ENCODE data around the gene ZNF69.
"Not testable (repeated sequence)": the region's sequence is repeated elsewhere in the genome, so short reads cannot be mapped to it uniquely, and the experiment has no call there.

Gene ZNF69

GRCh38 chr19:11887611-11888531 is at the start of gene ZNF69:
ZNF69 (plus strand) TSS chr19:11887782; CDS start chr19:11887924, 142 bp downstream.
- peaks cover 0 to 7% of the 10 kb centered on the region in 2 donors for H3K9me3 Mint-ChIP-seq
- H3K27me3 Mint-ChIP-seq, result no peaks in the 10 kb centered on the region
- ATAC-seq (peak; percentile 96), DNase-seq (peak; percentile 61 to 64)
- peaks cover 27% of the 10 kb centered on the region for H3K4me1 Mint-ChIP-seq
- H3K27ac Mint-ChIP-seq, result peak within 1 kb of the TSS; percentile 46 to 91
- peak within 1 kb of the TSS; percentile 94 for H3K4me3 Mint-ChIP-seq

- H3K4me1 Mint-ChIP-seq, result peaks cover 25% of the 10 kb centered on the region
- H3K27ac Mint-ChIP-seq, result no peak overlapping the region
- ATAC-seq (no peak), DNase-seq (no peak)
- H3K27me3 Mint-ChIP-seq, result no peaks in the 10 kb centered on the region
- peaks cover 19 to 33% of the 10 kb centered on the region in 2 donors for H3K9me3 Mint-ChIP-seq
- no peak overlapping the region for H3K4me3 Mint-ChIP-seq
Measured at GRCh38 chr19:11843722-11844121, 43.9 kb upstream of the ZNF69 start.

GRCh38 chr19:11847615-11848014 is 40.0 kb upstream of the ZNF69 start:
- ATAC-seq, H3K27ac Mint-ChIP-seq, DNase-seq, H3K27me3 Mint-ChIP-seq: not testable (repeated sequence)
- Mint-ChIP-seq H3K9me3 (peaks cover 9 to 27% of the 10 kb centered on the region in 2 donors), H3K4me3 (peak overlapping the region; percentile 89 to 90), H3K4me1 (peaks cover 45% of the 10 kb centered on the region)

- no peaks in the 10 kb centered on the region for H3K27me3 Mint-ChIP-seq
- H3K27ac Mint-ChIP-seq, result no peak overlapping the region
- H3K9me3 Mint-ChIP-seq, result peaks cover 5 to 24% of the 10 kb centered on the region in 2 donors
- DNase-seq, result no peak
- H3K4me1 Mint-ChIP-seq, result peaks cover 40% of the 10 kb centered on the region
- peak overlapping the region; percentile 89 to 90 for H3K4me3 Mint-ChIP-seq
- no peak for ATAC-seq
Measured at GRCh38 chr19:11848200-11848593, 39.4 kb upstream of the ZNF69 start.

- DNase-seq (peak; percentile 85 to 93), ATAC-seq (peak; percentile 100)
- H3K27ac Mint-ChIP-seq, result peak within 1 kb of the TSS; percentile 78 to 83
- H3K4me3 Mint-ChIP-seq, result peak within 1 kb of the TSS; percentile 89 to 90
- H3K9me3 Mint-ChIP-seq, result peaks cover 0 to 21% of the 10 kb centered on the region in 2 donors
- peaks cover 34% of the 10 kb centered on the region for H3K4me1 Mint-ChIP-seq
- H3K27me3 Mint-ChIP-seq, result no peaks in the 10 kb centered on the region
Measured at GRCh38 chr19:11848594-11849469, 38.8 kb upstream of the ZNF69 start, which contains the start of gene ZNF439. ZNF439 (plus strand) TSS chr19:11848726; CDS start chr19:11848868, 142 bp downstream.

GRCh38 chr19:11850289-11850688 is 37.3 kb upstream of the ZNF69 start:
- H3K4me1 Mint-ChIP-seq, result peaks cover 33% of the 10 kb centered on the region
- peak overlapping the region in 1 of 2 donors; percentile 90 for H3K4me3 Mint-ChIP-seq
- H3K27me3 Mint-ChIP-seq, DNase-seq, ATAC-seq, H3K27ac Mint-ChIP-seq: not testable (repeated sequence)
- H3K9me3 Mint-ChIP-seq, result peaks cover 4 to 26% of the 10 kb centered on the region in 2 donors

GRCh38 chr19:11853358-11853757 is 34.2 kb upstream of the ZNF69 start:
- no peak overlapping the region for H3K27ac Mint-ChIP-seq
- DNase-seq, result no peak
- no peak overlapping the region for H3K4me3 Mint-ChIP-seq
- no peaks in the 10 kb centered on the region for H3K27me3 Mint-ChIP-seq
- H3K4me1 Mint-ChIP-seq, result peaks cover 23% of the 10 kb centered on the region
- no peak for ATAC-seq
- H3K9me3 Mint-ChIP-seq, result peaks cover 24 to 49% of the 10 kb centered on the region in 2 donors

GRCh38 chr19:11856596-11857250 is 30.9 kb upstream of the ZNF69 start:
- ATAC-seq, result no peak
- Mint-ChIP-seq H3K4me3 (no peak overlapping the region), H3K27me3 (no peaks in the 10 kb centered on the region), H3K9me3 (peaks cover 49 to 76% of the 10 kb centered on the region in 2 donors), H3K4me1 (no peaks in the 10 kb centered on the region), H3K27ac (no peak overlapping the region)
- no peak for DNase-seq

- Mint-ChIP-seq H3K4me1 (no peaks in the 10 kb centered on the region), H3K27ac (no peak overlapping the region), H3K27me3 (no peaks in the 10 kb centered on the region), H3K4me3 (no peak overlapping the region), H3K9me3 (peaks cover 51 to 83% of the 10 kb centered on the region in 2 donors)
- ATAC-seq, result no peak
- no peak for DNase-seq
Measured at GRCh38 chr19:11860721-11861120, 26.9 kb upstream of the ZNF69 start.

GRCh38 chr19:11861301-11861700 is 26.3 kb upstream of the ZNF69 start:
- ATAC-seq, result no peak
- no peak for DNase-seq
- H3K4me3 Mint-ChIP-seq, result no peak overlapping the region
- no peak overlapping the region for H3K27ac Mint-ChIP-seq
- no peaks in the 10 kb centered on the region for H3K27me3 Mint-ChIP-seq
- peaks cover 49 to 77% of the 10 kb centered on the region in 2 donors for H3K9me3 Mint-ChIP-seq
- no peaks in the 10 kb centered on the region for H3K4me1 Mint-ChIP-seq

GRCh38 chr19:11867766-11868165 is 19.8 kb upstream of the ZNF69 start:
- not testable (repeated sequence) for H3K27me3 Mint-ChIP-seq, H3K27ac Mint-ChIP-seq, DNase-seq, H3K4me1 Mint-ChIP-seq, ATAC-seq, H3K4me3 Mint-ChIP-seq
- peaks cover 38 to 50% of the 10 kb centered on the region in 2 donors for H3K9me3 Mint-ChIP-seq

GRCh38 chr19:11868188-11868587 is 19.4 kb upstream of the ZNF69 start:
- H3K9me3 Mint-ChIP-seq, result peaks cover 36 to 49% of the 10 kb centered on the region in 2 donors
- no peaks in the 10 kb centered on the region for H3K27me3 Mint-ChIP-seq
- DNase-seq, result no peak
- no peak overlapping the region for H3K27ac Mint-ChIP-seq
- ATAC-seq, result no peak
- H3K4me1 Mint-ChIP-seq, result no peaks in the 10 kb centered on the region
- H3K4me3 Mint-ChIP-seq, result no peak overlapping the region

GRCh38 chr19:11872624-11873023 is 15.0 kb upstream of the ZNF69 start:
- no peak for DNase-seq
- Mint-ChIP-seq H3K9me3 (peaks cover 27 to 33% of the 10 kb centered on the region in 2 donors), H3K27me3 (no peaks in the 10 kb centered on the region), H3K27ac (no peak overlapping the region), H3K4me3 (no peak overlapping the region), H3K4me1 (no peaks in the 10 kb centered on the region)
- no peak for ATAC-seq

- Mint-ChIP-seq H3K27me3 (no peaks in the 10 kb centered on the region), H3K9me3 (peaks cover 15 to 21% of the 10 kb centered on the region in 2 donors), H3K27ac (no peak overlapping the region), H3K4me3 (no peak overlapping the region), H3K4me1 (no peaks in the 10 kb centered on the region)
- DNase-seq, result no peak
- ATAC-seq, result no peak
Measured at GRCh38 chr19:11873762-11874161, 13.8 kb upstream of the ZNF69 start.

GRCh38 chr19:11879687-11880266 is 7.8 kb upstream of the ZNF69 start:
- H3K9me3 Mint-ChIP-seq, H3K27me3 Mint-ChIP-seq, H3K4me3 Mint-ChIP-seq, H3K27ac Mint-ChIP-seq, H3K4me1 Mint-ChIP-seq: not testable (repeated sequence)
- DNase-seq, result peak; percentile 33 to 41
- ATAC-seq, result peak; percentile 73
